Activated B cell treated with CpG ODN at 0.5 μM for 24 hours (primary cell): ENCODE data around the gene LYZL1. TPM values are rescaled to one million over a fixed set of nuclear protein-coding genes. Genes with fewer than 3 reads are reported as not detected.
"Not testable (repeated sequence)": the region's sequence is repeated elsewhere in the genome, so short reads cannot be mapped to it uniquely, and the experiment has no call there.

ENCODE experiments used
- ATAC-seq: fragments of 200-7000 bp; cut with Tn5 transposase; one replicate; pipeline ENCODE4 v1.10.0; 2021; ENCODE audit warnings: low read depth, mild to moderate bottlenecking, moderate library complexity
- CTCF ChIA-PET: fragments of 350-600 bp; sonication (Branson Sonifier 250); formaldehyde crosslinking; loops from one replicate; lab custom pipeline; 2021; ENCODE audit warnings: antibody characterized with exemption; lab: Charles Lee
- POLR2A ChIA-PET: fragments of 350-600 bp; sonication (Branson Sonifier 250); formaldehyde crosslinking; loops from one replicate; lab custom pipeline; 2021; ENCODE audit warnings: antibody characterized with exemption; lab: Charles Lee
- DNase-seq: peaks from one replicate; pipeline ENCODE4 v3.0.0; 2022
- H3K27ac Mint-ChIP-seq: one replicate; pipeline ENCODE4 v1.8.0; 2020; ENCODE audit warnings: mixed read lengths
- H3K27me3 Mint-ChIP-seq: one replicate; pipeline ENCODE4 v1.8.0; 2021; ENCODE audit warnings: mixed read lengths
- H3K36me3 Mint-ChIP-seq: one replicate; pipeline ENCODE4 v1.8.0; 2021; ENCODE audit warnings: low read depth, mixed read lengths
- H3K4me1 Mint-ChIP-seq: one replicate; pipeline ENCODE4 v1.8.0; 2021; ENCODE audit warnings: mixed read lengths
- H3K4me3 Mint-ChIP-seq: one replicate; pipeline ENCODE4 v1.8.0; 2020; ENCODE audit warnings: mild to moderate bottlenecking, mixed read lengths
- H3K9me3 Mint-ChIP-seq: one replicate; pipeline ENCODE4 v1.8.0; 2020; ENCODE audit warnings: mixed read lengths
- CTCF ChIP-seq: fragments of 200-600 bp; IDR thresholded peaks from one replicate; pipeline ENCODE4 v1.8.0; 2022; ENCODE audit warnings: antibody characterized with exemption, mild to moderate bottlenecking
- intact Hi-C: fragments of 100-400 bp; cut with micrococcal nuclease; formaldehyde crosslinking; loops from one replicate; pipeline ENCODE4 v1.15.1; 2024
- total RNA-seq: library from RNA; stranded (reverse); gene quantifications from 2 replicates; pipeline ENCODE4 v1.2.3, GENCODE V29; 2022

Gene LYZL1
- total RNA-seq, 1 donor from 2014 or later, result not detected

GRCh38 chr10:29302499-29302898 lies 13.6 kb downstream of the LYZL1 start:
- intact Hi-C loops, result loop anchor here (5.0 to 10.0 kb wide), 2 partner anchors 625 to 868 kb away; partner anchors contain the start of gene BAMBI
- Mint-ChIP-seq H3K4me1 (no peaks in the 10 kb centered on the region), H3K9me3 (peaks cover 22% of the 10 kb centered on the region), H3K36me3 (no peaks in the 10 kb centered on the region), H3K4me3 (no peak overlapping the region), H3K27ac (no peak overlapping the region), H3K27me3 (peaks cover 11% of the 10 kb centered on the region)
- ATAC-seq (no peak), DNase-seq (no peak)
- TF ChIP-seq CTCF, result no peak
- ChIA-PET POLR2A (no interaction called here), CTCF (interaction anchor here (4.4 kb wide), 1 partner anchor 639 kb away, joined by 34 read pairs; no protein-coding TSS in a partner anchor)

- Mint-ChIP-seq H3K4me3 (no peak overlapping the region), H3K36me3 (no peaks in the 10 kb centered on the region), H3K4me1 (no peaks in the 10 kb centered on the region), H3K27me3 (peaks cover 11% of the 10 kb centered on the region), H3K9me3 (peaks cover 15% of the 10 kb centered on the region), H3K27ac (no peak overlapping the region)
- CTCF ChIA-PET, result interaction anchor here (1.0 to 4.4 kb wide), 2 partner anchors 641 to 644 kb away, joined by 4 to 34 read pairs; no protein-coding TSS in a partner anchor
- intact Hi-C loops, result loop anchor here (1.0 to 10.0 kb wide), 3 partner anchors 627 to 870 kb away; partner anchors contain the start of gene BAMBI
- ATAC-seq, result no peak
- POLR2A ChIA-PET, result no interaction called here
- TF ChIP-seq CTCF, result no peak
- no peak for DNase-seq
Measured at GRCh38 chr10:29304264-29304994, 15.6 kb downstream of the LYZL1 start.

- ChIA-PET POLR2A (no interaction called here), CTCF (interaction anchor here (1.0 to 4.4 kb wide), 2 partner anchors 642 to 645 kb away, joined by 4 to 34 read pairs; no protein-coding TSS in a partner anchor)
- Mint-ChIP-seq H3K36me3 (no peaks in the 10 kb centered on the region), H3K4me1 (no peaks in the 10 kb centered on the region), H3K4me3 (no peak overlapping the region), H3K9me3 (peaks cover 14% of the 10 kb centered on the region), H3K27me3 (peaks cover 11% of the 10 kb centered on the region), H3K27ac (no peak overlapping the region)
- TF ChIP-seq CTCF, result no peak
- intact Hi-C loops, result loop anchor here (1.0 to 10.0 kb wide), 3 partner anchors 628 to 870 kb away; partner anchors contain the start of gene BAMBI
- no peak for ATAC-seq
- no peak for DNase-seq
Measured at GRCh38 chr10:29304995-29305335, 16.1 kb downstream of the LYZL1 start.

GRCh38 chr10:29306688-29307087 lies 17.8 kb downstream of the LYZL1 start:
- CTCF ChIA-PET, result interaction anchor here (0.7 kb wide), 1 partner anchor 1211 kb away, joined by 3 read pairs; no protein-coding TSS in a partner anchor

GRCh38 chr10:29308142-29308541 lies 19.3 kb downstream of the LYZL1 start:
- intact Hi-C loops, result loop anchor here (10.0 kb wide), 1 partner anchor 873 kb away; no protein-coding TSS in a partner anchor
- peaks cover 12% of the 10 kb centered on the region for H3K27me3 Mint-ChIP-seq
- DNase-seq, H3K4me3 Mint-ChIP-seq, ATAC-seq, H3K4me1 Mint-ChIP-seq, H3K27ac Mint-ChIP-seq, H3K9me3 Mint-ChIP-seq, H3K36me3 Mint-ChIP-seq, CTCF ChIA-PET, POLR2A ChIA-PET: not testable (repeated sequence)

More at GRCh38 chr10:29306688-29307087, 17.8 kb downstream of the LYZL1 start:
- no peak for DNase-seq
- H3K9me3 Mint-ChIP-seq, result peaks cover 6% of the 10 kb centered on the region
- no peak overlapping the region for H3K4me3 Mint-ChIP-seq
- no peaks in the 10 kb centered on the region for H3K36me3 Mint-ChIP-seq
- H3K27ac Mint-ChIP-seq, result no peak overlapping the region
- peaks cover 11% of the 10 kb centered on the region for H3K27me3 Mint-ChIP-seq
- H3K4me1 Mint-ChIP-seq, result no peaks in the 10 kb centered on the region
- ATAC-seq, result no peak
- no peak for TF ChIP-seq CTCF
- POLR2A ChIA-PET, result no interaction called here
- intact Hi-C loops, result loop anchor here (10.0 kb wide), 1 partner anchor 872 kb away; no protein-coding TSS in a partner anchor
